ENCODE data around the gene PLXNA4. TPM values are rescaled to one million over a fixed set of nuclear protein-coding genes. Genes with fewer than 3 reads are reported as not detected.

PLXNA4 gene
- total and polyA plus RNA-seq, 4 donors = 0.04 to 1.1 (median 0.41) TPM

DNA sequence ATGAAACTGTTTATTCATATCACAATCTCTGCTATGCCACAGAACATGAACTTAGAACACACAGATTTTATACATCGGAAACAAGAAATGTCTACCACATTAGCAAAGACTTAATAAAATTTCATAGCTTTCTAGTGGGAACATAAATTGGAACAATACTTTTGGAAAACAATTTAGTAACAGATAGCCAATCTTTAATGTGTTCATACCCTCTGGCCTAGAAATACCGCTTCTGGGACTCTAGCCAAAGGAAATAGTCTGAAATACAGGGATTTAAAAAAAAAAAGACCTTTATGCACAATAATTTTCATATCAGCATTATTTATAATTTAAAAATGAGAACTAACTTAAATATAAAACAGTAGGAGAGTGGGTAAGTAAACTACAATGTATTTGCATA lies 168.5 kb downstream of the PLXNA4 start:
- Histone ChIP-seq H3K36me3 (ENCODE audit: control insufficient read depth in 4 of 4, insufficient read depth in 3 of 4, low read depth in 1 of 4, low read length in 3 of 4) (no peaks in the 10 kb centered on the region), H3K27ac (ENCODE audit: low read depth in 1 of 2, low read length in 2 of 2) (no peak overlapping the region), H3K4me1 (ENCODE audit: control insufficient read depth in 4 of 4, insufficient read depth in 4 of 4, low read length in 3 of 4) (peaks cover 0 to 17% (median 4%) of the 10 kb centered on the region in 4 donors), H3K9me3 (ENCODE audit: control insufficient read depth in 4 of 4, low read length in 3 of 4) (no peaks in the 10 kb centered on the region), H3K9ac (ENCODE audit: low read depth in 1 of 2, low read length in 2 of 2) (no peak overlapping the region), H3K27me3 (ENCODE audit: control insufficient read depth in 4 of 4, insufficient read depth in 4 of 4, low read length in 3 of 4) (no peaks in the 10 kb centered on the region), H3K4me3 (ENCODE audit: low read depth in 1 of 3, low read length in 3 of 3) (no peak overlapping the region)
- DNase-seq (ENCODE audit: low spot score) = no peak
- WGBS = 65% methylated on average over 2 of the region's 2 CpGs
- TF ChIP-seq, protein P1, sequence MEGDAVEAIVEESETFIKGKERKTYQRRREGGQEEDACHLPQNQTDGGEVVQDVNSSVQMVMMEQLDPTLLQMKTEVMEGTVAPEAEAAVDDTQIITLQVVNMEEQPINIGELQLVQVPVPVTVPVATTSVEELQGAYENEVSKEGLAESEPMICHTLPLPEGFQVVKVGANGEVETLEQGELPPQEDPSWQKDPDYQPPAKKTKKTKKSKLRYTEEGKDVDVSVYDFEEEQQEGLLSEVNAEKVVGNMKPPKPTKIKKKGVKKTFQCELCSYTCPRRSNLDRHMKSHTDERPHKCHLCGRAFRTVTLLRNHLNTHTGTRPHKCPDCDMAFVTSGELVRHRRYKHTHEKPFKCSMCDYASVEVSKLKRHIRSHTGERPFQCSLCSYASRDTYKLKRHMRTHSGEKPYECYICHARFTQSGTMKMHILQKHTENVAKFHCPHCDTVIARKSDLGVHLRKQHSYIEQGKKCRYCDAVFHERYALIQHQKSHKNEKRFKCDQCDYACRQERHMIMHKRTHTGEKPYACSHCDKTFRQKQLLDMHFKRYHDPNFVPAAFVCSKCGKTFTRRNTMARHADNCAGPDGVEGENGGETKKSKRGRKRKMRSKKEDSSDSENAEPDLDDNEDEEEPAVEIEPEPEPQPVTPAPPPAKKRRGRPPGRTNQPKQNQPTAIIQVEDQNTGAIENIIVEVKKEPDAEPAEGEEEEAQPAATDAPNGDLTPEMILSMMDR (IDR thresholded peaks at IDR 0.05; ENCODE audit: low read depth, low read length, missing input control) = no peak
- TF ChIP-seq YY1 (IDR thresholded peaks at IDR 0.05) (no peak), TAF1 (conservative IDR thresholded peaks at IDR 0.05) (no peak), GABPA (IDR thresholded peaks at IDR 0.05 in 1 of 2, conservative IDR thresholded peaks at IDR 0.05 in 1 of 2) (no peak), HNF4A (conservative IDR thresholded peaks at IDR 0.05) (no peak)
- TF ChIP-seq, protein P2, sequence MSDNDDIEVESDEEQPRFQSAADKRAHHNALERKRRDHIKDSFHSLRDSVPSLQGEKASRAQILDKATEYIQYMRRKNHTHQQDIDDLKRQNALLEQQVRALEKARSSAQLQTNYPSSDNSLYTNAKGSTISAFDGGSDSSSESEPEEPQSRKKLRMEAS (IDR thresholded peaks at IDR 0.05) = no peak

DNA sequence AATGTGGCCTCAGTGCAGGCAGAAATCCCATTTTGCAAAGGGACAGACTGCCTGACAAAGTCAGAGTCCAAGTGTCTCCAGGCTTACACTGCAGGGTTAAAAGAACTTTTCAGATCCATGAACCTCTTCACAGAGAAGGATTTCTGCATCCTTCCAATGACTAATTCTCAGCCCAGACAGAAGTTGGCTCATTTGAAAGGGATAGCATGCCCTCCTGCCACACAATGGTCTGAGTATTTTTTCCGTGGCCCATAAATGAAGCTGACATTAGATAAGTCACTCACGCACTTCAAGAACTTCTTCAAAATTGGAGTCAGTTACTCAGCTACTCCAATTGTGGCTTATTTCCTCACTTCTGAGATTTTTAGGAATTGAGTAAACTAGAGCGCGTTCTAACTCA lies 170.2 kb downstream of the PLXNA4 start:
- no peak for DNase-seq (ENCODE audit: low spot score)
- H3K4me3 ChIP-seq (ENCODE audit: low read depth in 1 of 3, low read length in 3 of 3) = no peak overlapping the region

More for the DNA sequence above, 170.2 kb downstream of the PLXNA4 start:
- H3K9me3 ChIP-seq (ENCODE audit: control insufficient read depth in 4 of 4, low read length in 3 of 4) = no peaks in the 10 kb centered on the region
- no peaks in the 10 kb centered on the region for H3K27me3 ChIP-seq (ENCODE audit: control insufficient read depth in 4 of 4, insufficient read depth in 4 of 4, low read length in 3 of 4)
- H3K9ac ChIP-seq (ENCODE audit: low read depth in 1 of 2, low read length in 2 of 2) = no peak overlapping the region
- TF ChIP-seq HNF4G (IDR thresholded peaks at IDR 0.05) (no peak), EGR1 (IDR thresholded peaks at IDR 0.05; ENCODE audit: low read depth in 2 of 2) (no peak), RAD21 (IDR thresholded peaks at IDR 0.05) (no peak), GABPA (IDR thresholded peaks at IDR 0.05 in 1 of 2, conservative IDR thresholded peaks at IDR 0.05 in 1 of 2) (no peak), HNF4A (conservative IDR thresholded peaks at IDR 0.05) (no peak), FOXA2 (IDR thresholded peaks at IDR 0.05) (no peak), RXRA (IDR thresholded peaks at IDR 0.05) (no peak), SP1 (IDR thresholded peaks at IDR 0.05) (no peak), TAF1 (conservative IDR thresholded peaks at IDR 0.05) (no peak), NR2F2 (IDR thresholded peaks at IDR 0.05) (no peak), JUND (IDR thresholded peaks at IDR 0.05) (no peak), YY1 (IDR thresholded peaks at IDR 0.05) (no peak), FOXA1 (IDR thresholded peaks at IDR 0.05) (no peak)
- TF ChIP-seq, protein P2 (IDR thresholded peaks at IDR 0.05) = no peak
- TF ChIP-seq, protein P3, sequence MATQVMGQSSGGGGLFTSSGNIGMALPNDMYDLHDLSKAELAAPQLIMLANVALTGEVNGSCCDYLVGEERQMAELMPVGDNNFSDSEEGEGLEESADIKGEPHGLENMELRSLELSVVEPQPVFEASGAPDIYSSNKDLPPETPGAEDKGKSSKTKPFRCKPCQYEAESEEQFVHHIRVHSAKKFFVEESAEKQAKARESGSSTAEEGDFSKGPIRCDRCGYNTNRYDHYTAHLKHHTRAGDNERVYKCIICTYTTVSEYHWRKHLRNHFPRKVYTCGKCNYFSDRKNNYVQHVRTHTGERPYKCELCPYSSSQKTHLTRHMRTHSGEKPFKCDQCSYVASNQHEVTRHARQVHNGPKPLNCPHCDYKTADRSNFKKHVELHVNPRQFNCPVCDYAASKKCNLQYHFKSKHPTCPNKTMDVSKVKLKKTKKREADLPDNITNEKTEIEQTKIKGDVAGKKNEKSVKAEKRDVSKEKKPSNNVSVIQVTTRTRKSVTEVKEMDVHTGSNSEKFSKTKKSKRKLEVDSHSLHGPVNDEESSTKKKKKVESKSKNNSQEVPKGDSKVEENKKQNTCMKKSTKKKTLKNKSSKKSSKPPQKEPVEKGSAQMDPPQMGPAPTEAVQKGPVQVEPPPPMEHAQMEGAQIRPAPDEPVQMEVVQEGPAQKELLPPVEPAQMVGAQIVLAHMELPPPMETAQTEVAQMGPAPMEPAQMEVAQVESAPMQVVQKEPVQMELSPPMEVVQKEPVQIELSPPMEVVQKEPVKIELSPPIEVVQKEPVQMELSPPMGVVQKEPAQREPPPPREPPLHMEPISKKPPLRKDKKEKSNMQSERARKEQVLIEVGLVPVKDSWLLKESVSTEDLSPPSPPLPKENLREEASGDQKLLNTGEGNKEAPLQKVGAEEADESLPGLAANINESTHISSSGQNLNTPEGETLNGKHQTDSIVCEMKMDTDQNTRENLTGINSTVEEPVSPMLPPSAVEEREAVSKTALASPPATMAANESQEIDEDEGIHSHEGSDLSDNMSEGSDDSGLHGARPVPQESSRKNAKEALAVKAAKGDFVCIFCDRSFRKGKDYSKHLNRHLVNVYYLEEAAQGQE (IDR thresholded peaks at IDR 0.05) = no peak
- TF ChIP-seq, protein P4, sequence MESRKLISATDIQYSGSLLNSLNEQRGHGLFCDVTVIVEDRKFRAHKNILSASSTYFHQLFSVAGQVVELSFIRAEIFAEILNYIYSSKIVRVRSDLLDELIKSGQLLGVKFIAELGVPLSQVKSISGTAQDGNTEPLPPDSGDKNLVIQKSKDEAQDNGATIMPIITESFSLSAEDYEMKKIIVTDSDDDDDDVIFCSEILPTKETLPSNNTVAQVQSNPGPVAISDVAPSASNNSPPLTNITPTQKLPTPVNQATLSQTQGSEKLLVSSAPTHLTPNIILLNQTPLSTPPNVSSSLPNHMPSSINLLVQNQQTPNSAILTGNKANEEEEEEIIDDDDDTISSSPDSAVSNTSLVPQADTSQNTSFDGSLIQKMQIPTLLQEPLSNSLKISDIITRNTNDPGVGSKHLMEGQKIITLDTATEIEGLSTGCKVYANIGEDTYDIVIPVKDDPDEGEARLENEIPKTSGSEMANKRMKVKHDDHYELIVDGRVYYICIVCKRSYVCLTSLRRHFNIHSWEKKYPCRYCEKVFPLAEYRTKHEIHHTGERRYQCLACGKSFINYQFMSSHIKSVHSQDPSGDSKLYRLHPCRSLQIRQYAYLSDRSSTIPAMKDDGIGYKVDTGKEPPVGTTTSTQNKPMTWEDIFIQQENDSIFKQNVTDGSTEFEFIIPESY (IDR thresholded peaks at IDR 0.05) = no peak
- TF ChIP-seq, protein P1 (IDR thresholded peaks at IDR 0.05; ENCODE audit: low read depth, low read length, missing input control) = no peak
- TF ChIP-seq, protein P5, sequence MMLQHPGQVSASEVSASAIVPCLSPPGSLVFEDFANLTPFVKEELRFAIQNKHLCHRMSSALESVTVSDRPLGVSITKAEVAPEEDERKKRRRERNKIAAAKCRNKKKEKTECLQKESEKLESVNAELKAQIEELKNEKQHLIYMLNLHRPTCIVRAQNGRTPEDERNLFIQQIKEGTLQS (IDR thresholded peaks at IDR 0.05) = no peak
- no peak overlapping the region for H3K27ac ChIP-seq (ENCODE audit: low read depth in 1 of 2, low read length in 2 of 2)
- no peaks in the 10 kb centered on the region for H3K36me3 ChIP-seq (ENCODE audit: control insufficient read depth in 4 of 4, insufficient read depth in 3 of 4, low read depth in 1 of 4, low read length in 3 of 4)
- peaks cover 0 to 24% (median 7%) of the 10 kb centered on the region in 4 donors for H3K4me1 ChIP-seq (ENCODE audit: control insufficient read depth in 4 of 4, insufficient read depth in 4 of 4, low read length in 3 of 4)
- whole genome bisulfite sequencing = 96% methylated on average over 4 of the region's 4 CpGs
